ENCODE data around the gene CLDN3.
"Not testable (repeated sequence)": the region's sequence is repeated elsewhere in the genome, so short reads cannot be mapped to it uniquely, and the experiment has no call there.

Gene CLDN3

GRCh38 chr7:73736885-73737284, 33.2 kb downstream of the CLDN3 start:
- no peak for DNase-seq (ENCODE audit: low spot score)

GRCh38 chr7:73735528-73735905, 34.6 kb downstream of the CLDN3 start:
- no peak for DNase-seq (ENCODE audit: low spot score)

DNA sequence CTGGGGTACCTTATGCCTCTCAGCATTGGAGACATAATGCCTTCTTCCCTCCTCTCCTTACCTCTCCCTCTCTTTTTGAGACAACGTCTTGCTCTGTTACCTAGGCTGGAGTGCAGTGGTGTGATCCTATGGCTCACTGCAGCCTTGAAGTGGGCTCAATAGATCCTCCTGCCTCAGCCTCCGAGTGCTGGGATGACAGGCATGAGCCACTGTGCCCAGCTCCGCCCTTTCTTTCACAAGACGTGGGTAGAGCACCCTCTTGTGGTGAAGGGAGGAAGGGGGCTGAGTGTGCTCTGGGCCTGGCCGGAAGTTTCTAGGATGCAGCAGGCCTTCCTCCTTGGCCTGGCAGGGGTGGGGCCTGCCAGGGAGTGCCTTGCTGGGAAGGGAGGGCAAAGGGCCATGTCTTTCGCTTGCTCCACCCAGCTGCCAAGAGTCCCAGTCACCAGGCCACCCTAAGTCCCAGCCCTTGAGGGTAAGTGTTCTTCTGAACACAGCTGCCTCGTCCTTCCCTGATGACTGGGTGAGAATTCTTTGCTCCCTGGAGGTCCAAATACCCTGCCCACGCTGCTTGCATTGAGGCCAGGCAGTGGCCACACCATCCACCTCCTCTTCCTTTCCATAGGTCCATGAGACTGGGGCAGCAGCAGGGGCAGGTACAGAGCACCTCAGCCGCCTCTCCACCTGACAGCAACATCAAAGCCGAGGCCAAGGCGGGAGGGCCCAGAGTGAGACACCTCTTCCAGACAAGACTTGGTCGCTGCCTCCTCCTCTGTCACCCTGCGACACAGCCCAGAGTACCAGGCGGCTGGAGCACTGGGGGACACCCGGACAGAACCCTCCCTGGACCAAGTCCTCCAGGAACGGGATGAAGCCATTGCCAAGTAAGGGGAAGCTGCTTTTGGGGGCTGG, 35.2 kb downstream of the CLDN3 start:
- DNase-seq (ENCODE audit: low spot score) = peak; percentile 90

GRCh38 chr7:73732397-73732796, 37.7 kb downstream of the CLDN3 start:
- no peak for DNase-seq (ENCODE audit: low spot score)

DNA sequence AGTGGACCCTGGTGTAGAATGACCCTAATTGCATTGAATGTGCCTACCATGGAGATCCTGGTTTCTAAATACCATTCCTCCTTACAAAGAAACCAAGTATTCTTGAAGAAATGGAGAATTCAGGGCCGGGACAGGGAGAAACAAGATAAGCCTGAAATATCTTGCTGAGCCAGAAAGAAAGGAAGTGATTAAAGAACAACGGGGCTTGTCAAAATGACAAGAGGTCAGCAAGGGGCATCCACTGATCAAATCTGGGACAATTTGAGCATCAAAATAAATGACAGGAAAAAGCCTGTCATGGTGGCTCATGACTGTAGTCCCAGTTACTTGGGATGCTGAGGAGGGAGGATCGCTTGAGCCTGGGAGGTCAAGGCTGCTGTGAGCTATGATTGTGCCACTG, 39.6 kb downstream of the CLDN3 start:
- DNase-seq (ENCODE audit: low spot score) = no peak

DNA sequence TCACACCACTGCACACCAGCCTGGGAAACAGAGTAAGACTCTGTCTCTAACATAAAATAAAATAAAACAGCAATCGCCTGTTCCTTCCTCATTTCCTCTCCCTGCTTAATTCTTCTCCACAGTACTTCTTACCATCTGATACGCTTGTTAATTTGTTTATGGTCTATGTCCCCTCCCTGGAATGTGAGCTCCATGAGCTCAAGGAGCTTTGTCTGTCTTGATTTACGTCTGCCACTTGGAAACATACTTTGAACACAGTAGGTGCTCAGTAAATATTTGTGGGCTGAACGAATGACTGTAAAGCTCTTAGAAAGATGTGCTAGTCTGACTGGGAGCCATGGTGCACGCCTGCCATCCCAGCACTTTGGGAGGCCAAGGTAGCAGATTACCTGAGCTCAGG, 41.5 kb downstream of the CLDN3 start:
- no peak for DNase-seq (ENCODE audit: low spot score)

DNA sequence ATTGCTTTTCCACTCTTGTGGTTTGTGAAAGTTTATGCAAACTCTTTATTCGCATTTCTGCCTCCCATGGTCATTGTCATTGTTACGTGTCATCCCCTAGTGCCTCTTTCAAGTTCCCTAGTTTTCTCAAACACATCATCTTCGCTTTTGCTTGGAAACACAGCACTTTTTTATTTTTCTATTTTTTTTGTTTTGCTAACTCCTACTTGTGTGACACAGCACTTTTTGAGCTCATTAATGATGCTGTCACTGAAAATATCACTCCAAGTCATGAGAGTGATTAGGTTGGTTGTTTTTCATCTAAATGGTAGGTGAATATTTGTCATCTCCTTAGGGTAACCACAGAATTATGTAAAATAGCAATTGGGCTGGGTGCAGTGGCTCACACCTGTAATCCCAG, 42.1 kb downstream of the CLDN3 start:
- no peak for DNase-seq (ENCODE audit: low spot score)

DNA sequence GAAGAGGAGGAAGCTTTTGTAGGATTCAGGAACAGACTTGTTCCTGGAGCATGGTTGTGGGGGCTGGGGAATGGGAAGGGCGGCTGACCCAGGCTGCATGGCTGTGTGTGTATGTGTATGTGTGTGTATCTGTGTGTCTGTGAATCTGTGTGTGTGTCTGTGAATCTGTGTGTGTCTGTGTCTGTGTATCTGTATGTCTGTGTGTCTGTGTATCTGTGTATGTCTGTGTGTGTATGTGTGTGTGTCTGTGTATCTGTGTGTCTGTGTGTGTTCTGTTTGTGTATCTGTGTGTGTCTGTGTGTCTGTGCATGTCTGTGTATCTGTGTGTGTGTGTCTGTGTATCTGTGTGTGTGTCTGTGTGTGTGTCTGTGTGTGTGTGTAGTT, 44.0 kb downstream of the CLDN3 start:
- no peak for DNase-seq (ENCODE audit: low spot score)

- no peak for DNase-seq (ENCODE audit: low spot score)
Observed at GRCh38 chr7:73723813-73724212, 46.3 kb downstream of the CLDN3 start.

GRCh38 chr7:73722785-73723184, 47.3 kb downstream of the CLDN3 start:
- DNase-seq (ENCODE audit: low spot score) = no peak

GRCh38 chr7:73722182-73722581, 47.9 kb downstream of the CLDN3 start:
- DNase-seq (ENCODE audit: low spot score) = not testable (repeated sequence)

GRCh38 chr7:73721377-73721817, 48.7 kb downstream of the CLDN3 start:
- no peak for DNase-seq (ENCODE audit: low spot score)

GRCh38 chr7:73720443-73720842, 49.6 kb downstream of the CLDN3 start:
- DNase-seq (ENCODE audit: low spot score) = not testable (repeated sequence)

DNA sequence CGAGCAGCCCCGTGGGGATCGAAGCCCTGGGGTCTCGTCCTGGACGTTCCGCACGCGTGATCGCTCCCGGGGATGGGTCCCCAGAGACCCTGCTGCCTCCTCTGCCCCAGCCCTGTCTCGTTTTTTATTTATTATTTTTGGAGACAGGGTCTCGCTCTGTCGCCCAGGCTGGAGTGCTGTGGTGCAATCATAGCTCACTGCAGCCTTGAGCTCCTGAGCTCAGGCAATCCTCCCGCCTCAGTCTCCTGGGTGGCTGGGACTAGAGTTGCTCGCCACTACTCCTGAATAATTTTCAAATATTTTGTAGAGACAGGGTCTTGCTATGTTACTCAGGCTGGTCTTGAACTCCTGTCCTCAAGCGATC, 50.3 kb downstream of the CLDN3 start:
- no peak for DNase-seq (ENCODE audit: low spot score)

All from RKO (cell line).